Activated CD4-positive, alpha-beta T cell treated with anti-CD3 and anti-CD28 coated beads, Interleukin-2, Interleukin-4, amounts not matched to agents 100 ng/mL and 50 ng/mL, durations not matched to agents 16 hours and 8 hours (primary cell): ENCODE measurements around the gene TUBB.
"Not testable (repeated sequence)": the region's sequence is repeated elsewhere in the genome, so short reads cannot be mapped to it uniquely, and the experiment has no call there.

ENCODE experiments used
- DNase-seq: peaks from one replicate; pipeline ENCODE4 v3.0.0-alpha.2; 2020; ENCODE audit warnings: low spot score

Gene TUBB

GRCh38 chr6:30761791-30762429 is 41.8 kb downstream of the TUBB start:
- no peak for DNase-seq

GRCh38 chr6:30763155-30763617 is 43.0 kb downstream of the TUBB start:
- DNase-seq: no peak

GRCh38 chr6:30763618-30764489 is 43.7 kb downstream of the TUBB start:
- no peak for DNase-seq

GRCh38 chr6:30764490-30765043 is 44.4 kb downstream of the TUBB start:
- not testable (repeated sequence) for DNase-seq

GRCh38 chr6:30765495-30765894 is 45.3 kb downstream of the TUBB start:
- not testable (repeated sequence) for DNase-seq

GRCh38 chr6:30766461-30767157 is 46.5 kb downstream of the TUBB start:
- DNase-seq: no peak

- peak; percentile 53 for DNase-seq
These were observed 47.2 kb downstream of the TUBB start for GRCh38 chr6:30767158-30767943.

- DNase-seq: no peak
These were observed 47.8 kb downstream of the TUBB start for GRCh38 chr6:30767944-30768301.

- DNase-seq: no peak
These were observed 48.5 kb downstream of the TUBB start for GRCh38 chr6:30768634-30769087.

- peak; percentile 82 for DNase-seq
These were observed 49.1 kb downstream of the TUBB start for GRCh38 chr6:30769088-30769852.

GRCh38 chr6:30769853-30770524 is 49.8 kb downstream of the TUBB start:
- DNase-seq: peak; percentile 48

- DNase-seq: no peak
These were observed 50.4 kb downstream of the TUBB start for GRCh38 chr6:30770592-30770991.

- DNase-seq: no peak
These were observed 54.5 kb downstream of the TUBB start for GRCh38 chr6:30774701-30775100.
